CD4-positive, alpha-beta T cell treated with Interleukin-15 for 1 hour (primary cell): ENCODE results near the gene OSGEPL1.
"Not testable (repeated sequence)": the region's sequence is repeated elsewhere in the genome, so short reads cannot be mapped to it uniquely, and the experiment has no call there.

ENCODE experiments used
- DNase-seq: peaks from one replicate; pipeline ENCODE4 v3.0.0-alpha.2; 2020

Gene OSGEPL1, protein sequence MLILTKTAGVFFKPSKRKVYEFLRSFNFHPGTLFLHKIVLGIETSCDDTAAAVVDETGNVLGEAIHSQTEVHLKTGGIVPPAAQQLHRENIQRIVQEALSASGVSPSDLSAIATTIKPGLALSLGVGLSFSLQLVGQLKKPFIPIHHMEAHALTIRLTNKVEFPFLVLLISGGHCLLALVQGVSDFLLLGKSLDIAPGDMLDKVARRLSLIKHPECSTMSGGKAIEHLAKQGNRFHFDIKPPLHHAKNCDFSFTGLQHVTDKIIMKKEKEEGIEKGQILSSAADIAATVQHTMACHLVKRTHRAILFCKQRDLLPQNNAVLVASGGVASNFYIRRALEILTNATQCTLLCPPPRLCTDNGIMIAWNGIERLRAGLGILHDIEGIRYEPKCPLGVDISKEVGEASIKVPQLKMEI

DNA sequence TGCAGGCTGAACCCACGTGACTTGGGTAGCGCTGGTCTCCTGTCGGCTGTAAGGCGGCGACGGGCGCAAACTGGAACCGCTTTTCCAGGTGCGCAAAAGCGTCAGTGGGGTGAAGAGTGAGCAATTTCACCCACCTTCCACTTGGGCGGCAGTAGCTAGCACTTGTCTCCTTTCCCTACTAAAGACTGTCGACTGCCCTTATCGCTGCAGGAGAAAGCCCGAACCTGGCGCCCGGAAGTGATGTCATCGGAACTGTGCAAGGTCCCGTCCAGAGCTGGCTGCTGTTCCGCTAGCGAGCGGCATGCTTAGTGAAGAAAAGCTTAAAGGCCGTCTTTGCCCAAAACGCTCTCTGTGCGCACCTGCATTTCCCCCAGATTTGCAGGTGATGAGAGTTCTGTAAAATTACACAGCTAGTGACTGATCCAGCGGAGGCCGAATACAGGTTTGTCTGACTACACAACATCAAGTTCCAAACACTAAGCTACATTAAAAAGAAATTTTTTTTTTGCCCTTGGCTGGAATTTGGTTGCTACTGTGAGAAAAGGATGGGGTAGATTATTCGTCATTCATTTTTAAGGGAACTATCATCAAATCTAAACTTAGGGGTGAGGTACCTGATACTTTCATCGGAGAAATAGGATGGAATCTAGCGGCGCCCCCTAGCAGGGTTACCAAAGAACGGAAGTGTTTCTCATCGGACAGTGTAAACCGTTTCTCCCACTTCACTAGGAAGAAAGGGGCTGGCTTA, at the start of gene OSGEPL1:
OSGEPL1 (minus strand) TSS at position 242 of the 748 bp plus-strand sequence. CDS start 1,152 bp downstream, outside the sequence.
- peak; percentile 92 for DNase-seq

DNA sequence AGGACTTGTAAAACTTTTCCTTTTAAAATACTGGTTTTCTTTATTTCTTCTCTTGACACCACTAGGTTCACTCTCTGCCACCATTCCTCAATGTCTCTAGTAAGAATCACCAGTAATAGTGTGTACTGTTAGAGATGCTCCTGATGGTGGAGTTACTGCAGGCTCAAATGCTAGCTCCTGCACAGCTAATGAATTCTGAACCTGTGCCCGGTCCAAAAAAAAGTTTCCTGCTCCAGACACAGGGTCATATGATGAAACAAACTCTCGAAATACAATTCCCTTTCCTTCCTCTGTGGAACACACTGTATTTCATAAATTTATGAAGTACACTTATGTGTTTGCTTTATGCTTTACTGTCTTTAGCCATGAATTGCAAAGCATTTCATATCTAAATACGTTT, 40.8 kb upstream of the OSGEPL1 start:
- no peak for DNase-seq

DNA sequence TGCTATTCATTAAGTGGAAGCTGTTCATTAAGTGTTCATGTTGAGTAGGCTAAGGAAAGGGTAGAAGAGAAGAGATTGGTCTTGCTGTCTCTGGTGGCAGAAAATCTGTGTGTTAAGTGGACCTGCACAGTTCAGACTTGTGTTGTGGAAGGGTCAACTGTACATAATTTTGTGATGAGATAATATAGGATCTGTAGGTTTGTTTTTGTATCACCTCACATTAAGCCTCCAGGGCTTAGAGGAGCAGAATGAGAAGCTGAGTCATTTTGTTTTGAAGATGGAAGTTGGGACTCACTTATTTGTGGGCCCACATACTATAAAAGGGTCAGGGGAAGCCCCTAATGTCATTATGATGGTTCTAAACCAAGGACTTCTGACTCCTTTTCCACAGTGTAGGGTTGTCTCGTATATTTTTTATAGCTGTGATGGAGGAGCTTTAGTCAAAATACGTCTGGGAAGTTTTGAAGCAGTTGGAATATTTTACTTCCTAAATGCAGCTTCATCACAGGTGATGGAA, 39.9 kb upstream of the OSGEPL1 start:
- DNase-seq, result no peak

DNA sequence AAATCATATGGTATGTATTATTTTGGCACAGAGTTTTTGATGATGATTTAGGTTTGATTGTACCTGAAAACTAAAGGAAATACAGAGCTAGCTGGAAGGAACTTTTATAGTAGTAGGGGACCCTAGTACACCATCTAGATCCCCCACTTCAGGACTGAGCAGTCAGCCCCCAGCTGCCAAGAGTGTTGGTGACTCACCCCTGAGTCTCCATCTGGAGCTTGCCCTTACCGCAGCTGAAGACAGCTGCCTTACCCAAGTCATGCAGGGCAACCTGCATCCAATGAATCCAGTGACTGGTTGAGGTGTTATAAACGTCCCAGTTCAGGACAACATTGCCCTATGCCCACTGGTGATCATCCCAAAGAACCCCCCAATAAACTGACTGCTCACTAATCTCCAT, 36.9 kb upstream of the OSGEPL1 start:
- no peak for DNase-seq

DNA sequence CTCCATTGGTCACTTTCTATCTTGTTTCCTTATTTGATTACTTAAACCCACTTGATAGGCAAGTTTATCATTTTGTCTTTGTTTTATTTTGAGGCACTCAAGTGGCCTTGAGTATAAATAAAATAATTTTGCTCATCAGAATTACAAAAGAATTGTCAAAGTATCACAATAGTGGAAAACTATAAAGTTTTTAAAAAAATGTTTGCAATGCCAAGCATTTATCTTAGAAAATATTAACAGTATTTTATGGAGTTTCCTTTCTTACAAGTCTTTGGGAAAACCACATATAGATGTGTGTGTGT, 36.4 kb upstream of the OSGEPL1 start:
- no peak for DNase-seq

DNA sequence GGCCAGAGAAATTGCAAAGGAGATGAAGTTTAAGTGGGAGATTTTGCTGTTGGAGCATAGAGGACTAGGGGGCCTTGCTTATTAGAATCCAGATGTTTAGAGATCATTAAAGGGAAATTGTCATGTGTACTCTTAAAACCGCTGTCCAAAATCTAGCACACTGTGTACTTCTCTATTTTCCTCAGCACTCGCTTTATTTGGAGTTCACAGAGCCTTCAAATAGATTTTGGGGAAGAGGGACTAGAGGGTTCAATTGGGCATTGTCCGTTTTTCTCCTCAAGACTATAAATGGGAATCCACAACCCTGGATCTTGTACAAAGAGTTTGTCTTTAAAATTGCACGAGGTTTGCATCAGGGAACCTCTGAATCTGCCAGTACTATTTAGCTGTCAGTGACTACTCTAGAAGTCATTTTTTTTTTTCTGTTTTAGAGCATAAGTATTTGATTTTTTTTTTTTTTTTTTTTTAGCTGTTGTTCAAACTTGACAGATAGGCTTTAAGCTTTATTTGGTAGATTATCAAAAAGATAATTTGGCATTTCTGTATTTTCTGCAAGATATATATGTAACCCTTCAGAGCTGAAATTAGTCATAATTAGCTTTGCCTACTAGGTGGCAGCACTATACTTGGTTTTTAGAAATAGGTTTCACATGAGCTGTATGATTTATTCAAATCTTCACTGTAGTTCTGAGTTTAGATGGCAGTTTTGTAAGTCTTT, 35.9 kb upstream of the OSGEPL1 start:
- no peak for DNase-seq

DNA sequence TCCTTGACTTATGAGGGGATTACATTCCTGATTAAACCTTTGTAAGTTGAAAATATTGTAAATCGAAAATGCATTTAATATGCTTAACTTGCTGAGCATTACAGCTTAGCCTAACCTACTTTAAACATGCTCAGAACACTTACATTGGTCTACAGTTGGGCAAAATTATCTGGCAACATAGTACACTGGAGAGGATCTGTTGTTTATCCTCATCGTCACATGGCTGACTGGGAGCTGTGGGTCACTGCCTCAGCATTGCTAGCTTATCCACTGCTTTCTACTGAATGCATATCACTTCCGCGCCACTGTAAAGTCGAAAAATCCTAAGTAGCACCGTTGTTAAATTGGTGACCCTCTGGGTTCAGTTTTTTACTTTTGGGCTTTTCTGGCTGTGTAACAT, 35.3 kb upstream of the OSGEPL1 start:
- no peak for DNase-seq

DNA sequence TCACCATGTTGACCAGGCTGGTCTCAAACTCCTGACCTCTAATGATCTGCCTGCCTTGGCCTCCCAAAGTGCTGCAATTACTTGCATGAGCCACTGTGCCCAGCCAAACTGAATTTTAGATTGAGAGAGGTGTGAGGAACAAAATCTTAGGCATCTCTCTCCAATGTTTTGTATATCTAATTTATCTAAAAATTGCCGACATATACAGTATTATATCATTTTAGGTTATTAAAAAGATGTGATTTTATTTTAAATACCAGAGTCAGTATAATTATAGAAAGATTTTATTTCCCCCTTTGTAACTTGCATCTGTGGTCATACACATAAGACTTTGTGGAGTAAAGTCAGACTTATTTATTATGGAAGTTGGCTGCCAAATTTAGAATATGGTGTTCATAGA, 31.7 kb upstream of the OSGEPL1 start:
- DNase-seq, result no peak

DNA sequence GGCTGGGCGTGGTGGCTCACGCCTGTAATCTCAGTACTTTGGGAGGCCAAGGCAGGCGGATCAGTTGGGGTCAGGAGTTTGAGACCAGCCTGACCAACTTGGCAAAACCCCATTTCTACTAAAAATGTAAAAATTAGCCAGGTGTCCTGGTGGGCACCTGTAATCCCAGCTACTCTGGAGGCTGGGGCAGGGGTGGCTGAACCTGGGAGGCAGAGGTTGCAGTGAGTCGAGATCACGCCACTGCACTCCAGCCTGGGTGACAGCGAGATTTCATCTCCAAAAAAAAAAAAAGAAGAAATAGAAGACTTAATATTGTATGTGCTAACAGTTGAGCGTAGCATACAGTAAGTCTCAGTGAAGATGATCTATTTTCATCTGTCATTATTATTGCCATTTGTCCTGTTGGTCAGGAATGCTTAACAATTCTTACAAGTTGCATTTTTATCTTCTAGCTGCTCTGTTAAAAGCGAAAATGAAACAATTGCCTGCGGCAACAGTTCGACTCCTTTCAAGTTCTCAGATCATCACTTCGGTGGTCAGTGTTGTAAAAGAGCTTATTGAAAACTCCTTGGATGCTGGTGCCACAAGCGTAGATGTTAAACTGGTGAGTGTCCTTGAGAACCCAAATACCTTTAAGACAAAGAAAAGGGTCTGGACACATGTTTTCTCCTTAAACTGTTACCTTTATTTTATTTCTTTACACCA, 28.9 kb upstream of the OSGEPL1 start:
- no peak for DNase-seq

DNA sequence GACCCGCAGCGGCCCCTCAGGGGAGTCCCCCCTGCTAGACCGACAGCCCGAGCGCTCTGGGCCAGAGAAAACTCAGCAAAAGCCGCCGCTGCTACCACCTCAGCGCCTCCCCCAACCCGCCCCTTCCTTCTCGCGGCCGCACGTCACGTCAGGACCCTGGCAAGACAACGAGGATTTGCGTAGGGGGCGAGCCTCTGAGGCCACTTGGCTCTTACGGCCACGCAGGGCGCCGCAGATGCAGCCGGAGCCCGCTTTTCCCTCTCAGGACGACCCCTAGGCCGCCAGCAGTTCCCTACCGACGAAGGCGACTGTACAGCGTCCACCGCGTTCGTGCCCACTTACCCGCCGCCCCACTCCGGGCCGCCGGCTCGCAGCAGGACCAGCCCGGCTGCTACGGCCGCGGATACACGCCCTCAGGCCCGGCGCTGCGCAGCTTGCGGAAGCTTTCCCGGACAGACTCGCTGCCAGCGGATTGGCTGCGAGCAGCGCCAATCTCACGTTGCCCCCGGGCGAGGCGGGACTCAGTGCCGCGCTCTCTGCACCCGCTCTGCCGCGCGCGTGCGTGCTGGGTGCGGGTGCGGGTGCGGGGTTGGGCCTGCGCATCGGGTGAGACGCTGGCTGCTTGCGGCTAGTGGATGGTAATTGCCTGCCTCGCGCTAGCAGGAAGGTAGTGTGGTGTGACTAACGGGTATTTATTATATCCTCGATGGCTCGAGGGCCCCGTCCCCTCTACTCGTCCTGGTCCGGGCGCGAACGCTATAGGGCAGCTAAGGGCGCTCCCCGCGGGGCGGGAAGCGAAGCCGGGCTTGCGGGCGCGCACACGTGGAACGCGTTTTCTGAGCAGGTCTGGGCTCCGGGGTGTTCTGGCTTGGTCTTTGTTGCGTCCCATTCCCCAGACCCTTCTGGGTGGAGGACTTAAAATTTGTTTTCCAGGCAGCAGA, 21.6 kb upstream of the OSGEPL1 start, which contains the start of the genes ORMDL1 and PMS1:
ORMDL1 (minus strand) TSS at position 413 of the 941 bp plus-strand sequence. CDS start 1,744 bp downstream, outside the sequence.
PMS1 (plus strand) TSS at position 524 of the 941 bp plus-strand sequence. CDS start 7,360 bp downstream, outside the sequence.
- peak; percentile 94 for DNase-seq

DNA sequence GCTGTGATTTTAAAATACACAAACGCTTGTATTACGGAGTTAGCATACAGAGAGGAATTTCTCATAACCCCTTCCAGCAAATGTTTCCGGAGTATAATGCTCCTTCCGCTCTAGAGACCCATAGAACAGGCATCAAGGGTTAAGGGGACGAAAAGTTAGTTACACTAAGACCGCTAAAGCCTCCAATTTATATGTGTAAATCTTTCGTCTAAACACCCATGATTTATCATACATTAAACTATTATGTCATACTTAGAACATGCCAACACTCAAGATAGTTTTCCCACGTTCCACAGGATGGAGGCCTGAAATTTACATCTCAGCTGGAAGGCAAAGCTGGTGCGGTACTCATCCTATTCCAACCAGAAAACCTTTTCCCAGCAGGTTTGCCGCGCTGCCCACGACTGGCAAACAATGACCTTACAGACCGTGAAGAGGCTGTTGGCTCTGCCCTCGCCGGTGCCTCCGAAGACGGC, 20.9 kb upstream of the OSGEPL1 start:
- DNase-seq, result no peak

DNA sequence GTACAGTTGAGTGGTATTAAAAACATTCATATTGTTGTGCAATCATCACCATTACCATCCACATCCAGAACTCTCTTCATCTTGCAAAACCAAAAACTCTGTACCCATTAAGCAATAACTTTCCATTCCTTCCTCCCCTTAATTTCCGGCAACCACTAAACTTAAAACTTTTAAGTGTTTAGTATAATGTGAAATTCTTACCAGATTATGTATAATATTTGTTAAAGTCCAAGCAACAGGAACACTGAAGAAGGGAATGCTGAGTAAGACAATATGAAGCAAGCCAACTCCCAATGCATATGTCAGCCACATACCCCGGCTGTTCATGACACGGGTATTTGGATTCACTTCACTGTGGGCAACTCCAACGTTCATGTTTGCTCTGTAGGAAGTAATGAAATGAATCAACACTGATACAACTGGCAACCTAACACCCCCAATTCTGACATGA, 19.7 kb upstream of the OSGEPL1 start:
- DNase-seq, result no peak

DNA sequence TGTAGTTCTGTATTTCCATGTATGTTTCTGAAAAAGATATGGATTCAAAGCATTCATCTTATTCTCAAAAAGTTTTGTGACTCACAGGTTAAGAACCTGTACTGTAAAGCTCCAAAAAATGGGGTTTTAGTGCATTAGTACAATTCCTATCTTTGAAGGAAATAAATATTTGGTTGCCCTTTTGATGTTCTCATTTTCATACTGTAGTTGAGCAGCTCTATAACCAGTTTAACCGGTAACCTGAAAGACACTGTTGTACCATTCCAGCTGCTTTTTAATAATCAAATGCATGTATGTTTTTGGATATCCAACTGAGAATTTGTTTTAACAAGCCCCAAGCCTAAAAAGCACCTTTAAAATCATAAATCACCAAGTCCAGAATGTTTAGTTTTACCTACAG, 9.6 kb upstream of the OSGEPL1 start:
- DNase-seq, result no peak

DNA sequence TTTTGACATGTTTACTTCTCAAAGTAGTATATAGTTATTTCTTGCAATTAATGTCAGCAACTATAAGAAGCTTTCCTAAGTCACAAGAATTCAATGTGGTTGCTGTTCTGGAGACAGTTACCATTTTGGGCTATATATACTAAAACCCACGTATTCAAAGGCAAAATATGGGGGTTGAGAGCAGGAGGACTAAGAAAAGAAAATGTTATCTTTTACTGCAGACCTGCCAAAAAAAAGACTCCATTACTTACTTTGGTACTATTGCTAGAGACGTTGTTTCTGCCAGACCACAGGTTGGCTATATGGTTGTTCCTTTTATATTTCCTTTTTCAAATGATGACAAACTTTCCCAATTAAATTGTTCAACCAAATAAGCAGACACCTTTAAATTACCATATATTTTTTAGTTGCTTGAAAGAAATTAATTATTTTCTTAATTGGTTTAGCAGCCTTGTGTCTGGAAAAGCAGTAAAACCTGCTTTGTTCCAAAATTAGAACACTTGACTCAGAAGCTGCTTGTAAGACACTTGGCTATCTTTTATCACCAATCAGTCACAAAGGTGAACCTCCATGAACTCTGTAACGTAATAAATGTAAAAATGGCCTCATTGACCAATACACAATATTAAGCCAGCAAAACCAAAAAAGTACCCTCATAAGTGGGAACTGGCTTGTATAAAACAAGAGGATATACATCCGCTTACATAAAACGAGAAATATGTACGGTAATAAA, 8.2 kb upstream of the OSGEPL1 start:
- no peak for DNase-seq

DNA sequence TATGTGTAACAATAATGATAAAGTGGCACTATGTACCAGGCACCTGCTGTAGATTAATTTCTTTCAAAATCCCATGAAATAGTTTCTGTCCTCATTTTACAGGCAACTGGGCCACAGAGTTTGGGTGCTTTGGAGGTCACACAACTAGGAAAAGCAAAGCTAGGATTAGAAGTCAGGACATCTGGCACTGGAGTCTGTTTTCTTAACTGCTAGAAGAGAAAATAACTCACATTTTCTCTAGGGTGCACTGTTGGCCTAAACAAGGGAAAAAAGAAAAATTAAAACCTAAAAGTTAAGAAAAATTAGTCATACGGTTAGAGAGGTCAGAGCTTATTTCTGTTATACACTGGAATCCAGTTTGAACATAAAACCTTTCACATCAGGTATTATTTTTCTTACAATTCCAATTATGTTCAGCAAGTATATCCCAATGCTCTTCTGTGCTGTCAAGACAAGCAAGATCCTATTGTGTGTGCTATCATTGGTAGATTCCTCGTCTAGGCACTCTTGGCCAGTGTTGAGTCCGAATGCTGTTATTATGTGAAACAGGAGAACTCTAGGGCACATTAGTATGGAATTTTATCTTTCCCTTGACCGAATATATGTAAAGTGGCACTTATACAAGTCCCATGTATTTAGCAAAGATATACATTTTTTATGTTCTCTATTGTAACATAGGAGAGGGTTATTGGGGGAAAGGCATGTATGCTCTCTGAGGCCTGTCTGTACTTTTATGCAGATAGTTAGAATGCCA, 1.5 kb upstream of the OSGEPL1 start:
- DNase-seq, result no peak

DNA sequence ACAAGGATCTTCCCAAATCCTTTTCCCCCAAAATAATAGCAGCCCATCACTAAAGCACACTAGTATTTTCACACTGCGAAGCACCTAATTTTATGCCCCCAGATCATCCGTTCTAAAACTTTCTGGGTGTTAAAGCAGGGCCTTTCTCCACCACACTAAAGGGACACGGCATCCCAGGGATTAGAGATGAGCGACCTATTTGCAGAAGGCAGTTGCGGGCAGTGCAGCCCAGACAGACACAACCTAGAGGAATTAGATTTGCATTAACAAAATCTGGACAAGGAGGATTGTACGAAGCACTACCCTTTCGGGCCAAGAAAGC, 402 bp downstream of the OSGEPL1 start:
- no peak for DNase-seq

DNA sequence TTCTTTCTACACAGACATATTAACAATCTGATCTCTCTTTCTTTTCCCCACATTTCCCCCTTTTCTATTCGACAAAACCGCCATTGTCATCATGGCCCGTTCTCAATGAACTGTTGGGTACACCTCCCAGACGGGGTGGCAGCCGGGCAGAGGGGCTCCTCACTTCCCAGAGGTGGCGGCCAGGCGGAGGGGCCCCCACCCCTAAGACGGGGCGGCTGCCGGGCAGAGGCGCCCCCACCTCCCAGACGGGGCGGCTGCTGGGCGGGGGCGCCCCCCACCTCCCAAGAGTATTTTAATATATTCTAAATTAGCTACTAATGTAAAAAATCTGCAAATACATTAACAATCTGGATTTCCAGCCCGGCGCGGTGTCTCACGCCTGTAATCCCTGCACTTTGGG, 2.4 kb downstream of the OSGEPL1 start:
- DNase-seq, result not testable (repeated sequence)

DNA sequence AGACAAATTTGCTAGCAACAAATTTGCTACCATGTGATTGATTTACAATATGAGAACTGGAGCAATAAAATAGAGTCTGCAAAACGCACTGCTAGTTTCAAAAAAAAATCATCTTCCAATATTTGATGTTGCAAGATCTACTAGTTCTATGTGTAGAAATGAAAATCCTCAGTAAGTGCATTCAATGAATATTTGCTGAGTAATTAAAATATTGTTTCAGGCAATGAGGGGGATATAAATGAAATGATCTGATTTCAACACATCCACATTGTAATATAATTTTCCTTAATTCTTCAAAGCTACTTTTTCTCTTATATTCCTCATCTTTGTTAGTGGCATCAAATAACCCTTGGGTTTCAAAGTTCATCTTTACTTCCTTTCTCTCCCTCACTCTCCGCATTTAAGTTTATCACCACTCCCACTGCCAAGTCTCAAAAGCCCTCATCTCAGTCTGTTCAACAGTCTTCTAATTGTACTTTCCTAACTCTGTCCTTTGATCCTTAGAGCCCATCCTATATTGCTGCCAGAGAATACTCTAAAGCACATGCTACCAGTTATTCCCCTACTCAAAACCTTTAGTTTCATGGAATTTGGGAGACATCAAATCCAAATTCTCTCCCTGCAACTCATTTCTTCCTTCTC, 6.2 kb downstream of the OSGEPL1 start:
- no peak for DNase-seq

DNA sequence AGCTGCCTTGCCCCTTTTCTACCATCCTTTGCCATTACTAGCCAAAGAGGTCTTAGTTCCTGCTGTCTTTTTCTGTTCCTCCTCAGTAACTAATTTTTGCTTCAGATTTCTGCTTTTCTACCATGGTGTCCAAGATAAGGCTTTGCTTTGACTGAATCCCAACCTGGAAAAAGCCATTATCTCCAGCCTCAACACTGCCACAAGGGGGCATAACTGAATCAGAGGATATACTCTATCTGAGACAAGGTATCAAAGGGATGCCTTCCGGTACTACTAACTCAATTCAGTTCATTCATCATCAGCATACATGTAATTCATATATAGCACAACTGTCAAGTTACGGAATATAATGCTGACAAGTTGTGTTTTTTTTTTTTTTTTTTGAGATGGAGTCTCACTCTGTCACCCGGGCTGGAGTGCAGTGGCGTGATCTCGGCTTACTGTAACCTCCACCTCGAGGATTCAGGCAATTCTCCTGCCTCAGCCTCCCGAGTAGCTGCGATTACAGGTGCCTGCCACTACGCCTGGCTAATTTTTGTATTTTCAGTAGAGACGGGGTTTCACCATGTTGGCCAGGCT, 11.4 kb downstream of the OSGEPL1 start:
- DNase-seq, result no peak
